ENCODE results near the gene KLK14. TPM values are rescaled to one million over a fixed set of nuclear protein-coding genes. Genes with fewer than 3 reads are reported as not detected.

The KLK14 gene
- total and polyA plus RNA-seq, 2 of the 8 experiments (the other 6 are each of a cell fraction or from before 2014, with no cell fraction given) = 0.09 to 1.2 TPM

DNA sequence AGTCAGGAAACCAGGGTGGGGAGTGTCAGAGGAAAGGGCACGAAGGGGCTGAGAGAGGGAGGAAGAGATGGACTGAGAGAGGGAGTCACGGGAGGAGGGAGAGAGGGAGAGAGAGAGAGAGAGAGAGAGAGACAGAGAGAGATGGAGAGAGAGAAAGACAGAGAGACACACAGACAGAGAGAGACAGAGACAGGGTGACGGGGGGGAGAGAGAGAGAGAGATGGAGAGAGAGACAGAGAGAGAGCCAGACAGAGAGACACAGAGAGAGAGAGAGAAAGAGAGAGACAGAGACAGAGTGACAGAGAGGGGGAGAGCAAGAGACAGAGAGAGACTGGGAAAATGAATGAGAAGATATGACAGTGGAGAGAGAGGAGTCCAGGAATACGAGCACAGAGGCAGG, 494 bp upstream of the KLK14 start:
- Histone ChIP-seq H2BK20ac (ENCODE audit: low read length) (no peak overlapping the region), H2AFZ (ENCODE audit: low read length) (no peak overlapping the region), H2BK15ac (ENCODE audit: low read length) (no peak overlapping the region), H3K79me2 (ENCODE audit: control insufficient read depth in 1 of 2, insufficient read depth in 2 of 2, low read length in 2 of 2) (no peaks in the 10 kb centered on the region), H3K4ac (replicated peaks; ENCODE audit: insufficient read length, low read depth, low read length) (no peak overlapping the region), H3K4me1 (replicated peaks in 1 of 4; ENCODE audit: control insufficient read depth in 3 of 4, insufficient read depth in 4 of 4, low read length in 3 of 4) (peaks cover 0 to 4% (median 2%) of the 10 kb centered on the region in 4 experiments; a peak in 2 of 7 replicates), H2BK120ac (replicated peaks; ENCODE audit: low read depth, low read length) (no peak overlapping the region), H2AK5ac (ENCODE audit: low read depth, low read length) (no peak overlapping the region), H3K18ac (ENCODE audit: extremely low read depth, low read length) (no peak overlapping the region), H2BK5ac (ENCODE audit: low read depth, low read length) (no peak overlapping the region), H3K23me2 (ENCODE audit: low read depth, low read length) (no peaks in the 10 kb centered on the region), H3K4me3 (ENCODE audit: extremely low read depth in 1 of 4, insufficient read depth in 2 of 4, low read depth in 3 of 4, low read length in 4 of 4) (no peak overlapping the region), H3K79me1 (ENCODE audit: low read depth, low read length) (no peaks in the 10 kb centered on the region), H2BK12ac (ENCODE audit: low read depth, low read length) (no peak overlapping the region), H3K23ac (ENCODE audit: insufficient read length) (no peak overlapping the region), H3K14ac (ENCODE audit: insufficient read length) (no peak overlapping the region), H4K20me1 (replicated peaks in 1 of 2; ENCODE audit: control insufficient read depth in 1 of 2, insufficient read depth in 2 of 2, low read length in 2 of 2) (no peaks in the 10 kb centered on the region), H3K36me3 (ENCODE audit: control insufficient read depth in 2 of 4, insufficient read depth in 4 of 4, low read length in 3 of 4) (no peaks in the 10 kb centered on the region), H4K91ac (replicated peaks; ENCODE audit: insufficient read length, low read length) (no peak overlapping the region), H3K9ac (replicated peaks in 1 of 4; ENCODE audit: extremely low read depth in 1 of 4, low read depth in 3 of 4, low read length in 3 of 4) (no peak overlapping the region), H3K9me3 (ENCODE audit: insufficient read depth in 2 of 2, low read depth in 1 of 2, low read length in 1 of 2) (no peaks in the 10 kb centered on the region), H4K5ac (ENCODE audit: insufficient read length, low read depth, low read length) (no peak overlapping the region), H3K4me2 (ENCODE audit: insufficient read depth in 1 of 2, low read depth in 2 of 2, low read length in 2 of 2) (no peak overlapping the region), H4K8ac (ENCODE audit: extremely low read depth, insufficient read depth, low read length) (no peak overlapping the region), H3K27me3 (replicated peaks in 1 of 4; ENCODE audit: control insufficient read depth in 3 of 4, extremely low read depth in 1 of 4, insufficient read depth in 3 of 4, low read length in 3 of 4) (no peaks in the 10 kb centered on the region), H3K27ac (ENCODE audit: low read depth, low read length) (no peak overlapping the region), H3K56ac (replicated peaks; ENCODE audit: insufficient read length, low read depth, low read length) (no peak overlapping the region)
- no peak for FAIRE-seq
- WGBS, 2 experiments (ENCODE audit: extremely low coverage in 1 of 2, insufficient coverage in 1 of 2, insufficient read length in 1 of 2, insufficient replicate concordance in 2 of 2, low coverage in 1 of 2, low lambda C conversion rate in 2 of 2, missing lambda C conversion rate in 1 of 2) = 94% methylated on average over 2 of the region's 4 CpGs; no CpG with 5 or more reads in 1 of the 2 experiments
- CTCF ChIA-PET (ENCODE audit: partially characterized antibody) = no interaction called here
- DNase-seq (ENCODE audit: low read depth in 1 of 2, low spot score in 2 of 2) = no peak
- POLR2A ChIA-PET (ENCODE audit: partially characterized antibody) = no interaction called here
- TF ChIP-seq BACH1 (IDR thresholded peaks at IDR 0.05; ENCODE audit: low read length) (no peak), EGR1 (IDR thresholded peaks at IDR 0.05; ENCODE audit: borderline replicate concordance, low read depth, low read length) (no peak), GABPA (IDR thresholded peaks at IDR 0.05; ENCODE audit: borderline replicate concordance, insufficient read depth, low read length) (no peak), POLR2A (IDR thresholded peaks at IDR 0.05; ENCODE audit: control extremely low read depth in 1 of 2, low read depth in 2 of 2, low read length in 2 of 2) (no peak), MAFK (IDR thresholded peaks at IDR 0.05; ENCODE audit: low read depth, low read length) (no peak), ATF2 (IDR thresholded peaks at IDR 0.05; ENCODE audit: low read length) (no peak), RXRA (IDR thresholded peaks at IDR 0.05; ENCODE audit: insufficient read depth, low read depth, low read length) (no peak), NRF1 (IDR thresholded peaks at IDR 0.05; ENCODE audit: low read depth, low read length) (no peak)
